HG03095 (cell line): ENCODE measurements around the gene TICAM2.
A peak's percentile ranks its signal among the peaks of the same experiment; 100 is the strongest.

Experiments
- ATAC-seq: cut with Tn5 transposase; IDR thresholded peaks from one replicate; pipeline ENCODE4 v1.9.1; 2021; ENCODE audit warnings: moderate library complexity; ENCODE audit not compliant: unreplicated experiment

Gene TICAM2

DNA sequence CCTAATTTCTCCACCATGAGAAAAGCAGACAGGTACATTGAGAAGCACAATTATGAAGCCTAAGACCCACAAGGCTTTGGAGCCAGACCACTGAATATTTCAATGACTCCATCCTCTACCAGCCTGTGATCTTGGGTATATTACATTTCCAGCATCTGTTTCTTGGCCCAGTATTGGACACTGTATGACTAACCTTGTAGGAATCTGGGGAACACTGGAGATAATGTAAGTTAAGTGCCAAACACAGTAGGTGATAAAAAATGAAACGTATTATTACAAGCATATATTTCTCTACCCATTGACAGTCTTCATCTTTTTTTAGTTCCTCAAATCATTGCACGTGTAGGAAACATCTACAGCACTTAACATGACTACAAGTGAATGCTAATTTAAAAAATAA lies 29.1 kb downstream of the TICAM2 start:
- ATAC-seq: no peak

DNA sequence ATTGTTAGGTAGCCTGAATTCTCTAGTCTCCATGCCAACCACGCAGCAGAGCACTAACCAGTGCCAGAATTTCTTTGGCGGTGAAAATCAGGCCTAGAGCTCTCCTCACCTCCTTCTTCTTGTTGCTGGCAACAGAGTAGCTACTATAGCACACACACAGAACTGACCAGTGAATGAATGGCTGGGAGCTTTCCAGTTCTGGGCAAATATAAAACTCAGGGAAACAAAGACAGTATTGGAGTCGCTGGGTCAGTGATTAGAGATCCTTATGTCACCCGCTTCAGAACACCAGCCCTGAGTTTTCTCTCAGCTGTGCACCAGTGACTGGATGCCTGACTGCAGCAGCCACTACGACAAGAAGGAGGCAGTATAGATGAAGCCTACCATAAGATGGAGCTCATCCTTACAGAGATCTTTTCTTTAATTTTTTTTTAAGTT lies 30.8 kb downstream of the TICAM2 start:
- no peak for ATAC-seq

DNA sequence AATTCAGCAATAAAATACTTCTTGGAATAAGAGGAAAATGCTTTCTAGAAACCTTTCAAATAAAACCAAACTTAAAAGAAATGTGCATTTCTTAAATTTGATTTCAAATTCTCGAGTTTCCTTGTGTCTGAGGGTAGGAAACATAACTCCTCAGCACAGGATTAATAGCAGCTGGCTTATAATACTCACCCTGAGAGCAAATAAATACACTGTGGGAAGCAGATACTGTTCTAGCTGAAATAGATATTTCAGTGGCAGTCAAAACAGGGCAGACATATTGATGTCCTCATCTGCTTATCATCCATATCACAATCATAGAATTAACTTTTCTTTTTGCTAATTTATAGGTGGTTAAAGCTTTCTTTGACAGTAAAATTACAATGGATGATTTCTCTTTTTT lies 33.6 kb downstream of the TICAM2 start:
- no peak for ATAC-seq

DNA sequence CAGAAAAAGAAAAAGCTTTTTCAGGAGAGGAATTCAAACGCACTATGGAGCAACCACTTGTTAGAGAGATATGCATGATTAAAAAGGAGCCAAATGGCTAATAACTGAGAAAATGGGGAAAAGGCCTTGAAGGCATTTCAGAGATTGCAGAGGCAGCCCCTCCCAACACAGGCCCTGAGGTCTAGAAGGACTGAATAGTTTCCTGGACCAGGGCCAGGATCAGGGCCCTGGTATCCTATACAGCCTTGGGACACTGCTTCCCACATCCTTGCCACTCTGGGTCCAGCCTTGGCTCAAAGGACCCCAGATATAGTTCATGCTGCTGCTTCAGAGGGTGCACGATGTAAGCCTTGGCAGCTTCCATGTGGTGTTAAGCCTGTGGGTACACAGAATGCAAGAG lies 37.0 kb downstream of the TICAM2 start:
- ATAC-seq: no peak

DNA sequence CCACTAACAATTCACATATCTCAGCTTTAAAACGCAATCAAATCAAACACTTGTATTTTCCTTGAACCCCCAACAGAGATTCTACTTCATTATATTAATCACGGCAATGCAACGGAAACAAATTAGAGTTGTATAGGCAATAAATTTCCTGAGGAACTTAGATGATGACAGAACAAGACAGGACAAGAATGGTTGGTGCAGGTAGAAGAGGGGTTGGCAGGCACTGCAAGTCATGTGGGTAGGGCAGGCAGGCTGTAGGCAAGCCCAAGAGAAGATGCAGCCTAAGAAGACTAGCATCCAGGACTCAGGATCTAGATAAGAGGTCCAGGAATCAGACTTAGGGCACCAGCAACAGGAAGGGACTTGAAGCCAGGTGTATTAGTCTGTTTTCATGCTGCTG lies 41.1 kb downstream of the TICAM2 start:
- no peak for ATAC-seq

DNA sequence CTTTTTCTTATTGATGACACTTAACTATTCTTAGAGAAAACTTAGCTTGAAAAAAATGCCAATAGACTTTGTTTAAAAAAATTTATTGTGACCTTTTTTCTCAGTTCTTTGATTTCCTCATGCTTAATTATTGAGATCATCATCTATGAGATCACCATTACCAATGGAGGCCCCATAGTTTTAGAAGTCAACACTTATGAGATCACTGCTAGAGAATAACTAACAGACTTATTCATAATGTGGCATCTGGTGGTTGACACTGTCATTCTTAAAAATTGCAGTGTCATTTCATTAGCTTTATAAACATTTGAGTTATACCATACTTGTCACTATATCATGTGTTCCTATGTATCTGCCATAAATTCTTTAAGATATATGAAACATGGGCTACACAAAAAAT lies 42.8 kb downstream of the TICAM2 start:
- no peak for ATAC-seq

DNA sequence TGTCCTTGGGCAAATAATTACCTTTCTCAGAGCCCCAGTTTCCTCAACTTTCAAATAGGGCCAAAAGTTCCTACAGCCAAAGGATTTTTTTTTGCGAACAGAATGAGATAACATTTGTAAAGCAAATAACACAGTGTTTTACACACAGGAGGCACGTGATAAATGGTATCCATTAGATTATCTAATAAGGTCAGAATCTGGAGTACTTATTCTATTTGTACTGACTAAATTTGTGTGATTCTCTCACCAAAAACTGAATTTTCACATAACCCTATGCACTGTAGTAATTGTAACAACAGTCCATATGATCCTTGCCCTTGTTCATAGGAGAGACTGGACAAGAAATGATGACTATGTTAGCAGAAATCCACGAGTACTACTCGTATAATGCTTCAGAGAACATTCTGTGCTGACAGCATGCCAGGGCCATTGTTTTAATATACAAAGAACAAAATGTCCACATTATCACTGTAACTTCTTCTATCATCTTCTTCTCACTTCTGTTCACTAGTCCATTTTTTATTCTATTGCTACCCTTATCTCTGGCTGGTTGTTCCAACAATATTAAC lies 43.8 kb downstream of the TICAM2 start:
- ATAC-seq: no peak

DNA sequence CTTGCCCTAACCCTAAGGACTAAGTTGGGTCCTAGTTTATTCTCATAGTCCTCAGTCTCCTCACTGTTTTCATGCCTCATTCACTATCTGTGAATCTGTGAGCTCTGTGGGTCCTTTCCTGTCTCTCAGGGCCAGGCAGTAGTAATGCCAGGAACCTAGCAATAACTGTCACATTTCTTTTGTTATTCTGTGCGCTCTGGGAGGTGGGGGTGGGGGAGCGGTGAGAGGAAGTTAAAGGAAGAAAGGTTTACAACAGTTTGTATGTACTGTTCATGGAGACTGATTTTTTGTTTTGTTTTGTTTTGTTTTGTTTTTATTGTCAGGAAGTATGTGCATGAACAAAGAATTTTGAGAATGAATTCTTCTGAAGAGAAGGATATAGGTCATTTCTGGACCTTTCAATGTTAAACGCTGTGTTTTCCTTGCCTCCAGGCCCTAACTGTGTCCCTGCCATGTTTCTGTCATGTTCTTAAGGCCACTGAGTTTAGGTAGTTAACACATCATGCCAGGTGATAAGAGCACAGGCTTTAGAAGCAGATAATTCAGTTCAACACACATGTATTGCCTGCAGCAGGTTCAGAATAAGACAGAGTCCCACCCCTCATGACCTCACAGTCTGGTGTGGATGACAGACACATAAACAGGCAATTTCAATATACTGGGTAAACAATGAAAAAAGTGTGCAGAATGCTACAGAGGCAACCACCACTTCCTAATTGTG lies 44.5 kb downstream of the TICAM2 start:
- ATAC-seq: no peak

DNA sequence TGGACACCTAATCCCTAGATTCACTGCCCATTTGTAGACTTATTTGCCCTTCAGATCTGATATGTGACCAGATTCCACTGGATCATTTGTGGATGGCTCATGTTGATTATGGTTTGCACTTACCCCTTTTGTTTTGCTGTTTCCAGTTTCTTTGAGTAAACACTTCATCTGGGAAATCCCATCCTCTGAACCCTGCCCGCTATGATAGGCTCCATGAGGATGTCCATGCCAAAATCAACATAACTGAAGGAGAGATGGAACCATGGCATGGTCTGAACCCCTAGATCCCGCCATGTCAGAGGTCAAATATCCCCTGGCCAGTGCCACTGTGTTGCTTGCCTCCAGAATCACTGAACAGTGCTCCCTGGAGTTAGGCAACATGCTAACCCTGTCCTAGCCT lies 46.0 kb downstream of the TICAM2 start:
- no peak for ATAC-seq

DNA sequence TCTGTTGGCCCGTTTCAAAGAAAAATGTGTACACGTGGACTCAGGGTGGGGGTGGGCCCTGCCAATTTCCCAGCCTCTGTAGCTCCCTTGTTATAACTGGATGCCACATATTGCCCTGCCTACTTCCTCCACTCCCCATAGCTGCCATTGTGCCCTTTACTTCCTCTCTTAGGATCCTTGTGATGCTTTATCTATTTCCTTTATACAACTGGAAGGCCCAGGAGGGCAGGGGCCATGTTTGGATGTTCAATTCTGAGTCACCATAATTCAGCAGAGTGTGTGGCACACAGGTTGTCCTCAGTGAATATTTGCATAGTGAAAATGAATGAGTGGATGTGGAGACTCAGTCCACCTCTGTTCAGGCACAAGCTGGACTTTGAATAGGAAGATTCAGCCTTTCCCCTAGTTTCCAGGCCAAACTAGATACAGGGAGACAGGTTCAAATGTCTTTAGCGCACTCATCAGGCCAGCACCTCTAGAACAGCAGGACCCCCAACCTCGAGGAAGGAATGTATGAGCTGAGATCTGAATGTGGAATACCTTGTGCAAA lies 47.1 kb downstream of the TICAM2 start:
- no peak for ATAC-seq

DNA sequence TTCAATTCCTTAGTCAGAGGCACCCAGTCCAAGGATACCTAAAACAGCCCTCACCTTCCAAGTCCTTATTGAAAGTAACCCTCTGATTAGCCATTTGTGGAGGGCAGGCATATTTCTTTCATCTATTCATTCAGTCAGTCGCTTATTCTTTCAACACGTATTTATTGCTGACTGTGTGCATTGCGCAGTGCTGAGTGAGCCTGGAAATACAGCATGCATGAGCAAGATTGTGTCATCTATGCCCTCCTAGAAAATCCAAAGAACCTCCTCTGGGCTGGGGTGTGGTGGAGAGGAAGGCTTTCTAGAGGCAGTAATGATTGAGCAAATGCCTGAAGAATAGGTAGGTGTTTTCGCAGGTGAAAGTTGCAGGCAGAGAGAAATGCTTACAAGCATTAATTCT lies 49.2 kb downstream of the TICAM2 start:
- no peak for ATAC-seq

DNA sequence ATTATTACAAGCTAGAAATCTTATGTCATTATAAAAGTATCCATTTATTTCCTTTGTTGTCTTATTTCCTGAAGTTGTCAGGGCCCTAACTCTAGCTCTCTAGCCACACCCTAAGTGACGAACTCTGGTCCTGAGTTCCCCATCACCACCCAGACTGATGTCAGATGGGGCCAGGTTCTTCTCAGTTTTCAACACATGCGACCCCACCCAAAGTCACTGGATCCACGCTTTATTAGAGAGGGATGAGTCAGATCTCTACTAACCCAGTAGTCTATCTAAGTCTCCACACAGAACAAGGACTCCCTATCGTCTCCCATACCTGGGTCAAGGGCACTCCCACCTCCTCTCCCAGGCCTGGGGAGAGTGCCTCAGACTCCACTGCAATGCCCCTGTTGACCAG lies 50.9 kb downstream of the TICAM2 start:
- no peak for ATAC-seq

DNA sequence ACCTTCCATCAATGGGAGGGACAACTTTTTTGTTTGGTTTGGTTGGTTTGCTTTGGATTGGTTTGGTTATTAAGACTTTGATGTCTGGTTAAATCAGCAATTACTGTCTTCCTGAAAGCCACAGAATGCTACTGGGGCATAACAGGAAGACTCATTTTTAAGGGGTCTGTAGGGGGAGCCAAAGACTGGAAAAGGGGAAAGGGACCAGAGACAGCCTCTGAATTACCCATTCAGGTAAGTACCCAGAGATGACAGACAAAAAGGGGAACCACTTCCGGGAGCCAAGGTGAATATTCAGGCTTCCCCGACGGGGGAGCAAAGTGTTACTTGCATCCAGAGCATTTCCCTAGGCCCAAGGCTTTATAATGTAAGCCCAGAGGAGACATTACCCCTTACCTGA lies 53.1 kb downstream of the TICAM2 start:
- no peak for ATAC-seq

DNA sequence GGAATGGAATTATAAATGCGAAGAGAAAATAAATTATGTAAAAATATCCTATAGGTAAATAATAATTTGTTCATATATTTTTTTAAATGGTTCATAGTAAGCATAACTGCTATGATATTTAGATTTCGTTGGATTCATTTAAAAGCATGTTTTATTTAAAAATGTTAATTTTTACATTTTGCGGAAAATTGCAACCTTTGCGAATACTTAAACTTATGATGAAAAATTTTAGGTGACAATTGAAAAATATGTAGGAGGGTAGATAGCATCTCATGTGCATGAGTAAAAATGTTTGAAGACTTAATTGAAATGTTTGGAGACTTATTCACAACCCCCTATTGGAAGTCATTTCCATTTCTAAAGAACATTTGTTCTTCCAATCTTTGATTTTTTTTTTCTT lies 53.6 kb downstream of the TICAM2 start:
- ATAC-seq: no peak

DNA sequence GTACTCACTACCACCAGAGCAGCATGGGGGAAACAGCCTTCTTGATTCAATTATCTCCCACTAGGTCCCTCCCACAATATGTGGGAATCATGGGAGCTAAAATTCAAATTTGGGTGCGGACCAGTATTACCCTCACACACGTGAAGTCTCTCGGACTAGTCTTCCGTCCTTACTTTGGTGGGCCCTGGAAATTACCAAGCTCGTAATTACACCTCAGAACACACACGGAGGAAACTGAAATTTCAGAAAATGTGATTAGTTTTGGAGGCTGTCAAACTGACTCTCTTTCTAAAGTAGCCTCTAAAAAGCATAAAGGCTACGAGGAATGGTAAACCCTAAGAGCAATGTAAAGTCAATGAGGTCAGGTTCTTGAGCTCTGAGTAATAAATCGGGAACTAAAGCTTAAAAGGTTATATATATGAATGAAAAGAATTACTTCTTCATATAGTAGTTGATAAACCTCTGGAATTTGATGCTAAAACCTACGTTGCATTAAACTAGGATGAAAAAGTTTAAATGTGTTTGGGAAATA lies 56.9 kb downstream of the TICAM2 start:
- ATAC-seq: no peak

DNA sequence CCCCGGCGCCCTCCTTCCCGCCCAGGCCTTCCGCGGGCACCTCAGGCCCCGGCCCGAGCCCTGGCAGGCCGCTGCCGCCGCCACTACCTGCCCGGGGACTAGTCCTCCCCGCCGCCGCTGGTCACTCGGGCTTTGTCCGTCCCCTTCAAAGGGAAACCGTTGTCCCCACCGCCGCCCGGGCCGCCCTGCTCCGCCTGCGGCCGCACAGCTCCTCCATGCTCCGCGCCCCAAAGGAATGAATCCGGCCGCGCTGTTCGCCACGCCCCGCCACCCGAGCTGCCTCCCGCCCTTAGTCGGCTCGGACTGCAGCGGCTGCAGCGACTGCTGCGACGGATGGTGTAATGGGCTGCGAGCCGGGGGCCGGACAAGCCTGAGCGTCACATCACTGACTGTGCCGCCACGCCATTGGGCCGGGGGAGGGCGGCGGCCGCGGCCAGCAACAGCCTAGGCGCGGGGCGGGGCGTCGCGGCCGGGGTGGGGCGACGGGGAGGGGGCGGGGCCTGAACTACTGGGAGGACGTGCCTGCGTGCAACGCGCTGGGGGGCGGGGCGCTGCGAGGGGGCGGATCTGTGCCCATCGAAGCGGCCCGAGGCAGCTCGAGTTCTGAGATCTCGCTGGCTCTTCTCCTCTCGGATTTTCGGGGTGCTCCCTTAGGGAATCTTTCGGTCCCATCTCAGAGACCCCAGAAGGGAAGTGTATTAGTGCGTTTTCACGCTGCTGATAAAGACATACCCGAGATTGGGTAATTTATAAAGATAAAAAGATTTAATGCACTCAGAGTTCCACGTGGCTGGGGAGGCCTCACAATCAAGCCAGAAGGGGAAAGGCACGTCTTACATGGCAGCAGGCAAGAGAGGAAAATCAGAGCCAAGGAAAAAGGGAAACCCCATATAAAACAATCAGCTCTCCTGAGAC lies 57.6 kb downstream of the TICAM2 start, which contains the start of gene FEM1C:
Gene FEM1C (minus strand): TSS at position 340 of the 915 bp plus-strand sequence. CDS start 1,282 bp downstream, outside the sequence.
- ATAC-seq: peak; percentile 95

DNA sequence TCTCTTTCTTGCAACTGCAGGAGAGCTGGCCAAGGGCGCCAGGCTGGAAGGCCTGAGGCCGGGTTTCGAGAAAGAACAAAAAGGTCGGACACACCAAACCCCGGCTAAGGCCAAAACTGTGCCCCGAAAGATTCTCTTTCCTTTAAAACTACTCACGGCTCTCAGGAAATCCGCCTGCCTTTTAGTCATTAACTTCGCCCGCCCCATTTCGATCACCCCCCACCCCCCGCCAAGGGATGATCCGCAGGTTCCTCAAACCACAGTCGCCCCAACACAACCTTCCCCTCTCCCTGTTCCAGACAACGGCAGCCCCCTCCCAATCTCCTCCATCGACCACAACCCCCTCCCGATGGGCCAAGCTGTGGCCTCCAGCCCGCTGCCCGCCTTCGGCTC lies 58.2 kb downstream of the TICAM2 start:
- peak; percentile 13 for ATAC-seq

DNA sequence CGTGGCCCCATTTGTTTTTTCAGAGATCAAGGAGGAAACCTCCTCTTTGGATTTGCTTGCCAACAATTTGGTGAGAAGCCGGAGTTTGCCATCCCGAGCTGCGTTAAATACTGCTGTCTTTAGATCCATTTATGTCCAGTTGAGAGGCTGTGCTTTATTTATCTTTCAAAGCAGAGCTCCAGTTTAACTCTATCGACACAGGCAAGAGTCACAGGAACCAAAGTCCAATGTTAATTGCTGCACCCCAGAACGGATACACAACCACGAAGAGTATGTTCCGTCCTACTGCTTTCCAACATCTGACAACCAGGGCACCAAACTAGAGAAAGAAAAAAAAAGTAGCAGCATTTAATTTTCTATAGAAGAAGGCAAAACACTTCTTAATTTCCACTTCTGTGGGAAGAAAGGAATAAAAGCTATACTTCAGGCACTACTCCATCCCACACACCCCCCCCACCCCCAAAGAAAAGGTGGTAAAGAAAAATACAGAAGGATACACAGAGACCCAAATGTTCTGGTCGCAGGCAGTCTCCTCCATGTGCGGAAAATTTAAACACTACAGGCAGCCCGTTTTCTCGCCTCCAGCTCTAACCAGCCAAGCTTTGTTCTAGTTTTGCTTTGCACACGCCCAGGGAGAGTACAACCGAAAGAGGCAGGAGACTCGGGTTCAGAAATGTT lies 58.8 kb downstream of the TICAM2 start:
- ATAC-seq: peak; percentile 27

DNA sequence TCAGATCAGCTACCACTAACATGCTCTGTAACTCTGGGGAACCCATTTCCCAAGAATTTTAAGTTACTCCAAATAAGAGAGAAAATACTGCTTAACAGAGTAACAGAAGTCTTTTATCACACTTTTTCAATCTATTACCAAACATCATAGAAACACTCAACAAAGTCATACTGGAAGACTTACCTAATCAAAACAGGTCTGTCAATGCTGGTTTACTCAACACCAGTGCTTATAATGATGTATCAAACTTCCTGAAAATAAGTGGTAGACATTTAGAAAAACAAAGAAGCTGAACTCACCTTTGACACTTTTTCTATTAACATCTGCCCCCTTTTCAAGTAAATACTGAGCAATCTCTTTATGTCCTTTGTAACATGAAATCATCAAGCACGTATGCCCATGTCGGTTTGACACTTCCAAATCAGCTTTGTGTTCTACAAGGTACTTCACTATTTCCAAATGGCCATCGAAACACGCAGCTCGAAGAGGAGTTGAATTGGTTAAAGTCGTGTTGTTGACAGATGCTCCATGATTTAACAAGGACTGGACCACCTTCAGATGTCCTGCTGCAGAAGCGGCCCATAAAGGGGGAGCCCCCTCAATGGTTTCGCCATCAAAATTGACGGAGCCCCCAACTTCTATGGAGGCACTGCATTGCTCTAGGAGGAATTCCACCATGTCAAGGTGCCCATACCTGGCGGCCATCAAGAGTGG lies 59.5 kb downstream of the TICAM2 start:
- ATAC-seq: no peak

DNA sequence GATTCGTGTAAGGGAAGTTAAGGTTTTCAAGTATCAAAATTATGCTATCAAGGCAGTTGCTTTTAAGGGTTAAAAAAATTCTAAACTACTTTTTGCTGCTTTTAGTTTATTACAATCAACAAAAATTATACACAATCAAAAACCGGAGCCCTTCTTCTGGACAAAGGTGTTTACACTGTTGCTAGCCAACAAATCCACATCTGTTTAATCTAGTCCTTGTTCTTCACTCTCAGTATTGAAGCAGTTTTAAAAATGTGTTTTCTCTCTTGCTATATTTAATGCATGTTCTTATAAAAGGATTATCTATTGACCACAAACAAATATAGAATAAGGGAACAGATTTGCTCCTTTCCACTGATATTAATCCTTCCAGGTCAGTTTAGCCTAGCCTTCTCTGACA lies 60.2 kb downstream of the TICAM2 start:
- no peak for ATAC-seq
